ENCODE data around the gene PIK3R2.

Gene PIK3R2

GRCh38 chr19:18152817-18153555, at the start of gene PIK3R2:
Gene PIK3R2, plus strand, starts transcription at chr19:18153163. Its CDS starts 2,717 bp downstream, at chr19:18155880.
- no peak for TF ChIP-seq USF1 (IDR thresholded peaks at IDR 0.05)
- TF ChIP-seq REST (IDR thresholded peaks at IDR 0.05; ENCODE audit: low read depth): no peak
- no peak for TF ChIP-seq YY1 (IDR thresholded peaks at IDR 0.05; ENCODE audit: low read depth)
- peak; percentile 26; the same call in 1 of the 2 replicates for TF ChIP-seq EP300 (IDR thresholded peaks at IDR 0.05; ENCODE audit: borderline replicate concordance)
- no peak for TF ChIP-seq EGR1 (IDR thresholded peaks at IDR 0.05)
- no peak for TF ChIP-seq RAD21 (IDR thresholded peaks at IDR 0.05; ENCODE audit: low read depth)
- no peak for TF ChIP-seq CREB1 (IDR thresholded peaks at IDR 0.05; ENCODE audit: low read depth)
- peak; percentile 14; the same call in 1 of the 2 replicates for TF ChIP-seq TAF1 (IDR thresholded peaks at IDR 0.05; ENCODE audit: low read depth)
- no peak for TF ChIP-seq NFIC (IDR thresholded peaks at IDR 0.05)
- peak; percentile 44; the same call in 1 of the 2 replicates for TF ChIP-seq ZBTB7A (IDR thresholded peaks at IDR 0.05; ENCODE audit: low read depth)
- TF ChIP-seq MAX (IDR thresholded peaks at IDR 0.05): peak; percentile 55; the same call in 1 of the 2 replicates
- TF ChIP-seq TCF12 (IDR thresholded peaks at IDR 0.05; ENCODE audit: low read depth): no peak
- no peak for TF ChIP-seq CEBPB (IDR thresholded peaks at IDR 0.05)
- TF ChIP-seq FOXM1 (IDR thresholded peaks at IDR 0.05; ENCODE audit: borderline replicate concordance, low read depth): no peak
- TF ChIP-seq TEAD4 (IDR thresholded peaks at IDR 0.05): no peak

- TF ChIP-seq EP300 (IDR thresholded peaks at IDR 0.05; ENCODE audit: borderline replicate concordance): no peak
- TF ChIP-seq YY1 (IDR thresholded peaks at IDR 0.05; ENCODE audit: low read depth): no peak
- no peak for TF ChIP-seq REST (IDR thresholded peaks at IDR 0.05; ENCODE audit: low read depth)
- TF ChIP-seq FOXM1 (IDR thresholded peaks at IDR 0.05; ENCODE audit: borderline replicate concordance, low read depth): no peak
- TF ChIP-seq TAF1 (IDR thresholded peaks at IDR 0.05; ENCODE audit: low read depth): no peak
- TF ChIP-seq USF1 (IDR thresholded peaks at IDR 0.05): no peak
- TF ChIP-seq TEAD4 (IDR thresholded peaks at IDR 0.05): no peak
- no peak for TF ChIP-seq CEBPB (IDR thresholded peaks at IDR 0.05)
- TF ChIP-seq RAD21 (IDR thresholded peaks at IDR 0.05; ENCODE audit: low read depth): no peak
- no peak for TF ChIP-seq CREB1 (IDR thresholded peaks at IDR 0.05; ENCODE audit: low read depth)
- no peak for TF ChIP-seq NFIC (IDR thresholded peaks at IDR 0.05)
- TF ChIP-seq MAX (IDR thresholded peaks at IDR 0.05): no peak
Measured at GRCh38 chr19:18104793-18105131, 48.2 kb upstream of the PIK3R2 start.

GRCh38 chr19:18107235-18107634, 45.7 kb upstream of the PIK3R2 start:
- TF ChIP-seq CREB1 (IDR thresholded peaks at IDR 0.05; ENCODE audit: low read depth) (no peak), TCF12 (IDR thresholded peaks at IDR 0.05; ENCODE audit: low read depth) (no peak), NFIC (IDR thresholded peaks at IDR 0.05) (no peak), MAX (IDR thresholded peaks at IDR 0.05) (no peak), USF1 (IDR thresholded peaks at IDR 0.05) (no peak), ZBTB7A (IDR thresholded peaks at IDR 0.05; ENCODE audit: low read depth) (no peak), YY1 (IDR thresholded peaks at IDR 0.05; ENCODE audit: low read depth) (no peak), TAF1 (IDR thresholded peaks at IDR 0.05; ENCODE audit: low read depth) (no peak), TEAD4 (IDR thresholded peaks at IDR 0.05) (no peak), CEBPB (IDR thresholded peaks at IDR 0.05) (no peak), RAD21 (IDR thresholded peaks at IDR 0.05; ENCODE audit: low read depth) (no peak), EP300 (IDR thresholded peaks at IDR 0.05; ENCODE audit: borderline replicate concordance) (no peak)

- TF ChIP-seq ZBTB7A (IDR thresholded peaks at IDR 0.05; ENCODE audit: low read depth): no peak
- TF ChIP-seq TCF12 (IDR thresholded peaks at IDR 0.05; ENCODE audit: low read depth): no peak
- TF ChIP-seq REST (IDR thresholded peaks at IDR 0.05; ENCODE audit: low read depth): no peak
- TF ChIP-seq TEAD4 (IDR thresholded peaks at IDR 0.05): no peak
Measured at GRCh38 chr19:18108897-18109296, 44.1 kb upstream of the PIK3R2 start.
